WTC11 (cell line): ENCODE measurements around the gene BRINP1. TPM values are rescaled to one million over a fixed set of nuclear protein-coding genes. Genes with fewer than 3 reads are reported as not detected.

Experiments
- ATAC-seq: fragments of 200-7000 bp; cut with Tn5 transposase; 2 replicates; pipeline ENCODE4 v1.10.0; 2021; ENCODE audit warnings: mild to moderate bottlenecking, moderate library complexity
- CTCF ChIA-PET: fragments of 300-600 bp; sonication (Branson Sonifier 250); formaldehyde crosslinking; loops from one replicate; lab custom pipeline; 2021; ENCODE audit warnings: antibody characterized with exemption; lab: Charles Lee
- POLR2A ChIA-PET: fragments of 350-600 bp; sonication (Branson Sonifier 250); formaldehyde crosslinking; loops from one replicate; lab custom pipeline; 2021; ENCODE audit warnings: antibody characterized with exemption; lab: Charles Lee
- DNase-seq: peaks from one replicate; pipeline ENCODE4 v3.0.0; 2021; ENCODE audit warnings: low spot score
- H3K27ac Mint-ChIP-seq: 2 replicates; pipeline ENCODE4 v1.8.0; 2021; ENCODE audit warnings: mixed read lengths
- H3K27me3 Mint-ChIP-seq: 2 replicates; pipeline ENCODE4 v1.8.0; 2021; ENCODE audit warnings: low read depth, mild to moderate bottlenecking, moderate library complexity, mixed read lengths
- H3K36me3 Mint-ChIP-seq: 2 replicates; pipeline ENCODE4 v1.8.0; 2021; ENCODE audit warnings: mixed read lengths
- H3K4me1 Mint-ChIP-seq: 2 replicates; pipeline ENCODE4 v1.8.0; 2022; ENCODE audit warnings: mixed read lengths
- H3K4me3 Mint-ChIP-seq: 2 replicates; pipeline ENCODE4 v1.8.0; 2021; ENCODE audit warnings: mild to moderate bottlenecking, moderate library complexity, mixed read lengths
- H3K9me3 Mint-ChIP-seq: 2 replicates; pipeline ENCODE4 v1.8.0; 2021; ENCODE audit warnings: mixed read lengths
- AFF4 ChIP-seq: sonication (generic); formaldehyde crosslinking; IDR thresholded peaks from 2 replicates; pipeline ENCODE4 v1.8.1; 2023; ENCODE audit warnings: mild to moderate bottlenecking, missing genetic modification reagents, borderline replicate concordance
- ATF1 ChIP-seq: sonication (generic); formaldehyde crosslinking; IDR thresholded peaks from 2 replicates; pipeline ENCODE4 v1.8.1; 2023; ENCODE audit warnings: mild to moderate bottlenecking, moderate library complexity, missing genetic modification reagents
- E2F1 ChIP-seq: sonication (generic); formaldehyde crosslinking; IDR thresholded peaks from 2 replicates; pipeline ENCODE4 v1.8.0; 2022; ENCODE audit warnings: mild to moderate bottlenecking, missing genetic modification reagents
- GTF2I ChIP-seq: fragments of 250-450 bp; sonication (Bioruptor Pico); conservative IDR thresholded peaks from 2 replicates; pipeline ENCODE4 v1.4.0; 2021; ENCODE audit warnings: mild to moderate bottlenecking
- HMGA2 ChIP-seq: fragments of 250-450 bp; sonication (Bioruptor Pico); IDR thresholded peaks from 2 replicates; pipeline ENCODE4 v1.4.0; 2021; ENCODE audit warnings: mild to moderate bottlenecking, moderate library complexity
- IRF2 ChIP-seq: sonication (generic); formaldehyde crosslinking; IDR thresholded peaks from 2 replicates; pipeline ENCODE4 v1.8.0; 2022; ENCODE audit warnings: low read depth, missing genetic modification reagents, borderline replicate concordance
- JUN ChIP-seq: sonication (generic); formaldehyde crosslinking; IDR thresholded peaks from 2 replicates; pipeline ENCODE4 v1.8.0; 2023; ENCODE audit warnings: mild to moderate bottlenecking, missing genetic modification reagents
- NR1H2 ChIP-seq: sonication (generic); formaldehyde crosslinking; IDR thresholded peaks from 2 replicates; pipeline ENCODE4 v1.9.0; 2021; ENCODE audit warnings: mild to moderate bottlenecking, moderate library complexity, missing genetic modification reagents
- PRRX2 ChIP-seq: fragments of 250-450 bp; sonication (Bioruptor Pico); IDR thresholded peaks from 2 replicates; pipeline ENCODE4 v1.8.0; 2021; ENCODE audit warnings: mild to moderate bottlenecking
- TEAD4 ChIP-seq: sonication (generic); formaldehyde crosslinking; IDR thresholded peaks from 2 replicates; pipeline ENCODE4 v1.8.0; 2022; ENCODE audit warnings: mild to moderate bottlenecking, missing genetic modification reagents
- USF1 ChIP-seq: sonication (generic); formaldehyde crosslinking; IDR thresholded peaks from 2 replicates; pipeline ENCODE4 v1.8.0; 2022; ENCODE audit warnings: mild to moderate bottlenecking, missing genetic modification reagents
- ZNF532 ChIP-seq: fragments of 250-450 bp; sonication (Bioruptor Pico); IDR thresholded peaks from 2 replicates; pipeline ENCODE4 v1.9.0; 2021; ENCODE audit warnings: mild to moderate bottlenecking, borderline replicate concordance
- total RNA-seq: library from RNA; stranded (reverse); gene quantifications from 3 replicates; pipeline ENCODE4 v1.2.3, GENCODE V29; 2021
- TF ChIP-seq, protein P1 (sequence below): sonication (generic); formaldehyde crosslinking; IDR thresholded peaks from 2 replicates; pipeline ENCODE4 v1.8.1; 2022; ENCODE audit warnings: missing genetic modification reagents, borderline replicate concordance
- TF ChIP-seq, protein P2 (sequence below): sonication (generic); formaldehyde crosslinking; IDR thresholded peaks from 2 replicates; pipeline ENCODE4 v1.8.1; 2022; ENCODE audit warnings: mild to moderate bottlenecking, missing genetic modification reagents, moderate library complexity, borderline replicate concordance
- TF ChIP-seq, protein P3 (sequence below): sonication (generic); formaldehyde crosslinking; IDR thresholded peaks from 2 replicates; pipeline ENCODE4 v1.8.0; 2022; ENCODE audit warnings: missing genetic modification reagents

BRINP1 gene
- total RNA-seq, 1 experiment from 2014 or later, result 19.5 TPM

- TF ChIP-seq, protein P1, sequence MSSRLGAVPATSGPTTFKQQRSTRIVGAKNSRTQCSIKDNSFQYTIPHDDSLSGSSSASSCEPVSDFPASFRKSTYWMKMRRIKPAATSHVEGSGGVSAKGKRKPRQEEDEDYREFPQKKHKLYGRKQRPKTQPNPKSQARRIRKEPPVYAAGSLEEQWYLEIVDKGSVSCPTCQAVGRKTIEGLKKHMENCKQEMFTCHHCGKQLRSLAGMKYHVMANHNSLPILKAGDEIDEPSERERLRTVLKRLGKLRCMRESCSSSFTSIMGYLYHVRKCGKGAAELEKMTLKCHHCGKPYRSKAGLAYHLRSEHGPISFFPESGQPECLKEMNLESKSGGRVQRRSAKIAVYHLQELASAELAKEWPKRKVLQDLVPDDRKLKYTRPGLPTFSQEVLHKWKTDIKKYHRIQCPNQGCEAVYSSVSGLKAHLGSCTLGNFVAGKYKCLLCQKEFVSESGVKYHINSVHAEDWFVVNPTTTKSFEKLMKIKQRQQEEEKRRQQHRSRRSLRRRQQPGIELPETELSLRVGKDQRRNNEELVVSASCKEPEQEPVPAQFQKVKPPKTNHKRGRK (CRISPR knock-in tag), result no peak
These were observed 47.6 kb upstream of the BRINP1 start (continued) for GRCh38 chr9:119416793-119417192.

DNA sequence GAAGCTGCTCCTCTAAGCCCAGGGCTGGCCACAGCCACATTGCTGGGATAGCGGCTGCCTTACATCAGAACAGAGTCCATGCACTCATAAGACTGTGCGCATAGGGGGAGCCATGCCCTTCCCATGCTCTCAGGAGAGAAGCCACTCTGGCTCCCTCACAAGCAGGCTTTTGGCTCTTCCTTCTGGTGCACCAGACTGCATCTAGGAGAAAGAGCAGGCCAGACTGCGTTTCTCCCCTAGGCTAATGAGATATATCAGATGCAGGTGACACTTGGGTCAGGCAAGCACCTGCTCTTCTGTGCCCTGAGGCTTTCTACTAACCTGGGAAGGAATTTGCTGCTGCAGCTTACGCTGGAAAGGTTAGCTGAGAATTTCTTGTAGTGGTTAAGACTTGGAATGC is 43.2 kb upstream of the BRINP1 start:
- Mint-ChIP-seq H3K4me3 (no peak overlapping the region), H3K36me3 (no peaks in the 10 kb centered on the region), H3K4me1 (no peaks in the 10 kb centered on the region), H3K9me3 (peaks cover 6% of the 10 kb centered on the region), H3K27me3 (no peaks in the 10 kb centered on the region), H3K27ac (no peak overlapping the region)
- TF ChIP-seq USF1 (no peak), PRRX2 (CRISPR knock-in tag) (no peak), ATF1 (CRISPR knock-in tag) (no peak), GTF2I (CRISPR knock-in tag) (no peak), E2F1 (CRISPR knock-in tag) (no peak), AFF4 (CRISPR knock-in tag) (no peak), TEAD4 (CRISPR knock-in tag) (no peak), NR1H2 (CRISPR knock-in tag) (no peak)
- TF ChIP-seq, protein P2, sequence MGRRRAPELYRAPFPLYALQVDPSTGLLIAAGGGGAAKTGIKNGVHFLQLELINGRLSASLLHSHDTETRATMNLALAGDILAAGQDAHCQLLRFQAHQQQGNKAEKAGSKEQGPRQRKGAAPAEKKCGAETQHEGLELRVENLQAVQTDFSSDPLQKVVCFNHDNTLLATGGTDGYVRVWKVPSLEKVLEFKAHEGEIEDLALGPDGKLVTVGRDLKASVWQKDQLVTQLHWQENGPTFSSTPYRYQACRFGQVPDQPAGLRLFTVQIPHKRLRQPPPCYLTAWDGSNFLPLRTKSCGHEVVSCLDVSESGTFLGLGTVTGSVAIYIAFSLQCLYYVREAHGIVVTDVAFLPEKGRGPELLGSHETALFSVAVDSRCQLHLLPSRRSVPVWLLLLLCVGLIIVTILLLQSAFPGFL (CRISPR knock-in tag), result no peak
- ChIA-PET CTCF (no interaction called here), POLR2A (no interaction called here)
- DNase-seq, result peak; percentile 18
- ATAC-seq, result peak; percentile 82

GRCh38 chr9:119409552-119409951 is 40.3 kb upstream of the BRINP1 start:
- ChIA-PET CTCF (interaction anchor here (0.5 kb wide), 1 partner anchor 315 kb away, joined by 3 read pairs; no protein-coding TSS in a partner anchor), POLR2A (no interaction called here)
- Mint-ChIP-seq H3K27ac (no peak overlapping the region), H3K36me3 (no peaks in the 10 kb centered on the region), H3K4me1 (no peaks in the 10 kb centered on the region), H3K4me3 (no peak overlapping the region), H3K27me3 (no peaks in the 10 kb centered on the region), H3K9me3 (peaks cover 6% of the 10 kb centered on the region)
- no peak for ATAC-seq
- no peak for DNase-seq
- TF ChIP-seq, protein P3, sequence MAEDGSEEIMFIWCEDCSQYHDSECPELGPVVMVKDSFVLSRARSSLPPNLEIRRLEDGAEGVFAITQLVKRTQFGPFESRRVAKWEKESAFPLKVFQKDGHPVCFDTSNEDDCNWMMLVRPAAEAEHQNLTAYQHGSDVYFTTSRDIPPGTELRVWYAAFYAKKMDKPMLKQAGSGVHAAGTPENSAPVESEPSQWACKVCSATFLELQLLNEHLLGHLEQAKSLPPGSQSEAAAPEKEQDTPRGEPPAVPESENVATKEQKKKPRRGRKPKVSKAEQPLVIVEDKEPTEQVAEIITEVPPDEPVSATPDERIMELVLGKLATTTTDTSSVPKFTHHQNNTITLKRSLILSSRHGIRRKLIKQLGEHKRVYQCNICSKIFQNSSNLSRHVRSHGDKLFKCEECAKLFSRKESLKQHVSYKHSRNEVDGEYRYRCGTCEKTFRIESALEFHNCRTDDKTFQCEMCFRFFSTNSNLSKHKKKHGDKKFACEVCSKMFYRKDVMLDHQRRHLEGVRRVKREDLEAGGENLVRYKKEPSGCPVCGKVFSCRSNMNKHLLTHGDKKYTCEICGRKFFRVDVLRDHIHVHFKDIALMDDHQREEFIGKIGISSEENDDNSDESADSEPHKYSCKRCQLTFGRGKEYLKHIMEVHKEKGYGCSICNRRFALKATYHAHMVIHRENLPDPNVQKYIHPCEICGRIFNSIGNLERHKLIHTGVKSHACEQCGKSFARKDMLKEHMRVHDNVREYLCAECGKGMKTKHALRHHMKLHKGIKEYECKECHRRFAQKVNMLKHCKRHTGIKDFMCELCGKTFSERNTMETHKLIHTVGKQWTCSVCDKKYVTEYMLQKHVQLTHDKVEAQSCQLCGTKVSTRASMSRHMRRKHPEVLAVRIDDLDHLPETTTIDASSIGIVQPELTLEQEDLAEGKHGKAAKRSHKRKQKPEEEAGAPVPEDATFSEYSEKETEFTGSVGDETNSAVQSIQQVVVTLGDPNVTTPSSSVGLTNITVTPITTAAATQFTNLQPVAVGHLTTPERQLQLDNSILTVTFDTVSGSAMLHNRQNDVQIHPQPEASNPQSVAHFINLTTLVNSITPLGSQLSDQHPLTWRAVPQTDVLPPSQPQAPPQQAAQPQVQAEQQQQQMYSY, result no peak
- no peak for TF ChIP-seq JUN (CRISPR knock-in tag)
- no peak for TF ChIP-seq IRF2 (CRISPR knock-in tag)
- no peak for TF ChIP-seq HMGA2
- TF ChIP-seq ZNF532 (CRISPR knock-in tag), result no peak
